Activated CD8-positive, alpha-beta T cell treated with anti-CD3 and anti-CD28 coated beads, Interleukin-2, amount 10 ng/mL, durations not matched to agents 7 days and 5 days (primary cell): ENCODE data around the gene IGF1R. TPM values are rescaled to one million over a fixed set of nuclear protein-coding genes. Genes with fewer than 3 reads are reported as not detected.

ENCODE experiments used
- ATAC-seq: fragments of 150-1000 bp; cut with Tn5 transposase; one replicate; pipeline ENCODE4 v1.10.0; 2021; ENCODE audit warnings: moderate library complexity
- CTCF ChIA-PET: fragments of 350-600 bp; sonication (Branson Sonifier 250); formaldehyde crosslinking; loops from one replicate; lab custom pipeline; 2021; ENCODE audit warnings: antibody characterized with exemption; lab: Charles Lee
- POLR2A ChIA-PET: fragments of 350-600 bp; sonication (Branson Sonifier 250); formaldehyde crosslinking; loops from one replicate; lab custom pipeline; 2021; ENCODE audit warnings: antibody characterized with exemption; lab: Charles Lee
- DNase-seq: peaks from one replicate; pipeline ENCODE4 v3.0.0-alpha.2; 2020
- H3K27ac Mint-ChIP-seq: one replicate; pipeline ENCODE4 v1.8.0; 2021; ENCODE audit warnings: mild to moderate bottlenecking, mixed read lengths
- H3K27me3 Mint-ChIP-seq: one replicate; pipeline ENCODE4 v1.8.0; 2021; ENCODE audit warnings: low read depth, mixed read lengths
- H3K36me3 Mint-ChIP-seq: one replicate; pipeline ENCODE4 v1.8.0; 2021; ENCODE audit warnings: low read depth, mixed read lengths
- H3K4me1 Mint-ChIP-seq: one replicate; pipeline ENCODE4 v1.8.0; 2021; ENCODE audit warnings: low read depth, mixed read lengths
- H3K4me3 Mint-ChIP-seq: one replicate; pipeline ENCODE4 v1.8.0; 2021; ENCODE audit warnings: mild to moderate bottlenecking, mixed read lengths
- H3K9me3 Mint-ChIP-seq: one replicate; pipeline ENCODE4 v1.8.0; 2022; ENCODE audit warnings: mixed read lengths; ENCODE audit not compliant: insufficient read depth
- total RNA-seq, 2 experiments: library from RNA; stranded (reverse); gene quantifications; one replicate each; pipeline ENCODE4 v1.2.3, GENCODE V29; 2021

Gene IGF1R
- total RNA-seq, 2 experiments from 2014 or later, result 9.1 to 10.6 TPM

- Mint-ChIP-seq H3K4me3 (no peak overlapping the region), H3K27me3 (no peaks in the 10 kb centered on the region), H3K27ac (peak overlapping the region; percentile 56), H3K36me3 (no peaks in the 10 kb centered on the region), H3K9me3 (no peaks in the 10 kb centered on the region), H3K4me1 (peaks cover 14% of the 10 kb centered on the region)
- DNase-seq (no peak), ATAC-seq (no peak)
- ChIA-PET POLR2A (no interaction called here), CTCF (interaction anchor here (1.0 to 2.0 kb wide), 3 partner anchors 20 to 81 kb away, joined by 5 to 7 read pairs (median 5); no protein-coding TSS in a partner anchor)
Measured at GRCh38 chr15:98800437-98801233, 152.3 kb downstream of the IGF1R start.

GRCh38 chr15:98801234-98801561 is 152.9 kb downstream of the IGF1R start:
- CTCF ChIA-PET, result interaction anchor here (1.0 to 2.0 kb wide), 3 partner anchors 21 to 80 kb away, joined by 5 to 7 read pairs (median 5); no protein-coding TSS in a partner anchor
- POLR2A ChIA-PET, result no interaction called here
- Mint-ChIP-seq H3K27ac (peak overlapping the region; percentile 56), H3K9me3 (no peaks in the 10 kb centered on the region), H3K36me3 (no peaks in the 10 kb centered on the region), H3K4me3 (no peak overlapping the region), H3K4me1 (peaks cover 14% of the 10 kb centered on the region), H3K27me3 (no peaks in the 10 kb centered on the region)
- ATAC-seq, result peak; percentile 61
- DNase-seq, result peak; percentile 29

- POLR2A ChIA-PET, result no interaction called here
- H3K36me3 Mint-ChIP-seq, result no peaks in the 10 kb centered on the region
Measured at GRCh38 chr15:98802187-98802586, 153.8 kb downstream of the IGF1R start.

GRCh38 chr15:98803228-98804056 is 155.1 kb downstream of the IGF1R start:
- H3K9me3 Mint-ChIP-seq, result no peaks in the 10 kb centered on the region
- peaks cover 14% of the 10 kb centered on the region for H3K4me1 Mint-ChIP-seq
- no peaks in the 10 kb centered on the region for H3K27me3 Mint-ChIP-seq
- no peaks in the 10 kb centered on the region for H3K36me3 Mint-ChIP-seq
- no peak overlapping the region for H3K27ac Mint-ChIP-seq
- no peak for DNase-seq
- ATAC-seq, result no peak
- CTCF ChIA-PET, result no interaction called here
- no peak overlapping the region for H3K4me3 Mint-ChIP-seq
- POLR2A ChIA-PET, result interaction anchor here (0.5 kb wide), 1 partner anchor 372 kb away, joined by 3 read pairs; no protein-coding TSS in a partner anchor

More at GRCh38 chr15:98802187-98802586, 153.8 kb downstream of the IGF1R start:
- Mint-ChIP-seq H3K4me3 (no peak overlapping the region), H3K9me3 (no peaks in the 10 kb centered on the region), H3K27me3 (no peaks in the 10 kb centered on the region), H3K27ac (no peak overlapping the region), H3K4me1 (peaks cover 14% of the 10 kb centered on the region)
- ATAC-seq (no peak), DNase-seq (no peak)
- CTCF ChIA-PET, result interaction anchor here (2.0 kb wide), 1 partner anchor 79 kb away, joined by 5 read pairs; no protein-coding TSS in a partner anchor

GRCh38 chr15:98804057-98804380 is 155.7 kb downstream of the IGF1R start:
- Mint-ChIP-seq H3K4me3 (no peak overlapping the region), H3K9me3 (no peaks in the 10 kb centered on the region), H3K27me3 (no peaks in the 10 kb centered on the region), H3K36me3 (no peaks in the 10 kb centered on the region), H3K4me1 (peaks cover 14% of the 10 kb centered on the region), H3K27ac (no peak overlapping the region)
- CTCF ChIA-PET, result no interaction called here
- ATAC-seq (no peak), DNase-seq (no peak)
- POLR2A ChIA-PET, result interaction anchor here (0.5 kb wide), 1 partner anchor 373 kb away, joined by 3 read pairs; no protein-coding TSS in a partner anchor

- Mint-ChIP-seq H3K27ac (no peak overlapping the region), H3K36me3 (no peaks in the 10 kb centered on the region), H3K27me3 (no peaks in the 10 kb centered on the region), H3K4me3 (no peak overlapping the region), H3K9me3 (no peaks in the 10 kb centered on the region), H3K4me1 (peaks cover 13% of the 10 kb centered on the region)
- POLR2A ChIA-PET, result no interaction called here
- DNase-seq (no peak), ATAC-seq (no peak)
- CTCF ChIA-PET, result interaction anchor here (2.3 kb wide), 1 partner anchor 27 kb away, joined by 10 read pairs; no protein-coding TSS in a partner anchor
Measured at GRCh38 chr15:98805434-98806274, 157.3 kb downstream of the IGF1R start.

GRCh38 chr15:98806275-98806895 is 158.0 kb downstream of the IGF1R start:
- POLR2A ChIA-PET, result no interaction called here
- Mint-ChIP-seq H3K27me3 (no peaks in the 10 kb centered on the region), H3K36me3 (no peaks in the 10 kb centered on the region), H3K27ac (no peak overlapping the region), H3K9me3 (no peaks in the 10 kb centered on the region), H3K4me1 (peaks cover 6% of the 10 kb centered on the region), H3K4me3 (no peak overlapping the region)
- DNase-seq, result no peak
- CTCF ChIA-PET, result interaction anchor here (1.4 to 2.3 kb wide), 2 partner anchors 28 to 287 kb away, joined by 4 to 10 read pairs; no protein-coding TSS in a partner anchor
- no peak for ATAC-seq

GRCh38 chr15:98807262-98807661 is 158.9 kb downstream of the IGF1R start:
- Mint-ChIP-seq H3K4me1 (no peaks in the 10 kb centered on the region), H3K36me3 (no peaks in the 10 kb centered on the region), H3K27me3 (no peaks in the 10 kb centered on the region), H3K4me3 (no peak overlapping the region), H3K27ac (no peak overlapping the region), H3K9me3 (no peaks in the 10 kb centered on the region)
- DNase-seq (no peak), ATAC-seq (no peak)
- POLR2A ChIA-PET, result no interaction called here
- CTCF ChIA-PET, result interaction anchor here (1.4 to 2.3 kb wide), 2 partner anchors 29 to 288 kb away, joined by 4 to 10 read pairs; no protein-coding TSS in a partner anchor

- no peaks in the 10 kb centered on the region for H3K9me3 Mint-ChIP-seq
- CTCF ChIA-PET, result no interaction called here
- POLR2A ChIA-PET, result no interaction called here
Measured at GRCh38 chr15:98809273-98809672, 160.9 kb downstream of the IGF1R start.

GRCh38 chr15:98812716-98813446 is 164.5 kb downstream of the IGF1R start:
- ATAC-seq (no peak), DNase-seq (no peak)
- no peaks in the 10 kb centered on the region for H3K9me3 Mint-ChIP-seq
- H3K27ac Mint-ChIP-seq, result no peak overlapping the region
- no peaks in the 10 kb centered on the region for H3K4me1 Mint-ChIP-seq
- H3K27me3 Mint-ChIP-seq, result no peaks in the 10 kb centered on the region
- ChIA-PET CTCF (no interaction called here), POLR2A (no interaction called here)
- H3K4me3 Mint-ChIP-seq, result no peak overlapping the region
- no peaks in the 10 kb centered on the region for H3K36me3 Mint-ChIP-seq

More at GRCh38 chr15:98809273-98809672, 160.9 kb downstream of the IGF1R start:
- no peak overlapping the region for H3K4me3 Mint-ChIP-seq
- DNase-seq (no peak), ATAC-seq (no peak)
- H3K4me1 Mint-ChIP-seq, result no peaks in the 10 kb centered on the region
- H3K27ac Mint-ChIP-seq, result no peak overlapping the region
- H3K36me3 Mint-ChIP-seq, result no peaks in the 10 kb centered on the region
- no peaks in the 10 kb centered on the region for H3K27me3 Mint-ChIP-seq
